H9 (cell line): Measurements from ENCODE around the gene TRIM26. TPM values are rescaled to one million over a fixed set of nuclear protein-coding genes. Genes with fewer than 3 reads are reported as not detected.

Experiments
- DNase-seq: peaks from one replicate; pipeline ENCODE4 v3.0.0-alpha.2; 2017
- H2AFZ ChIP-seq: one replicate; pipeline ENCODE4 v1.6.1; 2013; ENCODE audit warnings: mild to moderate bottlenecking, low read length, control low read depth, moderate library complexity
- H2AK5ac ChIP-seq: 2 replicates; pipeline ENCODE4 v1.6.1; 2013; ENCODE audit warnings: low read length, control low read depth, mixed read lengths; ENCODE audit not compliant: insufficient read length
- H2BK120ac ChIP-seq: one replicate; pipeline ENCODE4 v1.6.1; 2013; ENCODE audit warnings: low read depth, mild to moderate bottlenecking, low read length, control low read depth, inconsistent platforms; ENCODE audit not compliant: poor library complexity, severe bottlenecking
- H2BK12ac ChIP-seq: 2 replicates; pipeline ENCODE4 v1.6.1; 2013; ENCODE audit warnings: low read length, control low read depth, mixed read lengths, low read depth; ENCODE audit not compliant: insufficient read length
- H2BK15ac ChIP-seq: 2 replicates; pipeline ENCODE4 v1.6.1; 2013; ENCODE audit warnings: low read depth, low read length, control low read depth
- H2BK20ac ChIP-seq: one replicate; pipeline ENCODE4 v1.6.1; 2013; ENCODE audit warnings: low read depth, mild to moderate bottlenecking, low read length, control low read depth, inconsistent platforms; ENCODE audit not compliant: poor library complexity, severe bottlenecking
- H2BK5ac ChIP-seq: 2 replicates; pipeline ENCODE4 v1.6.1; 2013; ENCODE audit warnings: low read length, control low read depth, mixed read lengths; ENCODE audit not compliant: insufficient read length
- H3K14ac ChIP-seq: 2 replicates; pipeline ENCODE4 v1.6.1; 2013; ENCODE audit warnings: low read length, control low read depth; ENCODE audit not compliant: insufficient read depth
- H3K18ac ChIP-seq: 2 replicates; pipeline ENCODE4 v1.6.1; 2013; ENCODE audit warnings: low read depth, mild to moderate bottlenecking, mixed read lengths, low read length, control low read depth; ENCODE audit not compliant: insufficient read length
- H3K23ac ChIP-seq: 2 replicates; pipeline ENCODE4 v1.6.1; 2013; ENCODE audit warnings: low read length, control low read depth, mixed read lengths, low read depth; ENCODE audit not compliant: insufficient read length
- H3K23me2 ChIP-seq: 2 replicates; pipeline ENCODE4 v1.6.1; 2013; ENCODE audit warnings: low read depth, mild to moderate bottlenecking, mixed read lengths, low read length, control low read depth; ENCODE audit not compliant: insufficient read length, poor library complexity, severe bottlenecking
- H3K27ac ChIP-seq: 2 replicates; pipeline ENCODE4 v1.5.1; 2013; ENCODE audit warnings: low read length, control low read depth, mixed read lengths, low read depth; ENCODE audit not compliant: insufficient read length
- H3K27me3 ChIP-seq: 2 replicates; pipeline ENCODE4 v1.6.1; 2013; ENCODE audit warnings: low read length, control low read depth, inconsistent platforms; ENCODE audit not compliant: insufficient read depth
- H3K4ac ChIP-seq: 2 replicates; pipeline ENCODE4 v1.6.1; 2013; ENCODE audit warnings: low read depth, mild to moderate bottlenecking, control low read depth, inconsistent platforms, low read length, moderate library complexity
- H3K4me1 ChIP-seq: 2 replicates; pipeline ENCODE4 v1.6.1; 2013; ENCODE audit warnings: low read length, control low read depth, inconsistent platforms; ENCODE audit not compliant: insufficient read depth
- H3K4me2 ChIP-seq: 2 replicates; pipeline ENCODE4 v1.6.1; 2013; ENCODE audit warnings: low read length, control low read depth, mixed read lengths; ENCODE audit not compliant: insufficient read length, insufficient read depth
- H3K56ac ChIP-seq: 2 replicates; pipeline ENCODE4 v1.6.1; 2013; ENCODE audit warnings: low read depth, mild to moderate bottlenecking, mixed read lengths, low read length, control low read depth; ENCODE audit not compliant: insufficient read length
- H3K79me1 ChIP-seq: 2 replicates; pipeline ENCODE4 v1.6.1; 2013; ENCODE audit warnings: low read depth, mild to moderate bottlenecking, moderate library complexity, low read length, control low read depth, inconsistent platforms; ENCODE audit not compliant: insufficient read depth, poor library complexity, severe bottlenecking
- H3K79me2 ChIP-seq: 2 replicates; pipeline ENCODE4 v1.6.1; 2013; ENCODE audit warnings: low read length, control low read depth, inconsistent platforms; ENCODE audit not compliant: insufficient read depth
- H3K9ac ChIP-seq: 2 replicates; pipeline ENCODE4 v1.6.1; 2013; ENCODE audit warnings: low read length, control low read depth, mixed read lengths; ENCODE audit not compliant: insufficient read length; ENCODE audit errors: extremely low read depth
- H3K9me3 ChIP-seq: one replicate; pipeline ENCODE4 v1.6.1; 2013; ENCODE audit warnings: low read depth, low read length, inconsistent platforms; ENCODE audit not compliant: control insufficient read depth
- H3T11ph ChIP-seq: one replicate; pipeline ENCODE4 v1.6.1; 2013; ENCODE audit warnings: mild to moderate bottlenecking, low read length, control low read depth, inconsistent platforms
- H4K20me1 ChIP-seq: one replicate; pipeline ENCODE4 v1.6.1; 2013; ENCODE audit not compliant: control insufficient read depth, insufficient read length, insufficient read depth
- H4K5ac ChIP-seq: 2 replicates; pipeline ENCODE4 v1.6.1; 2013; ENCODE audit warnings: low read depth, mild to moderate bottlenecking, mixed read lengths, low read length, control low read depth; ENCODE audit not compliant: insufficient read length
- H4K8ac ChIP-seq: replicated peaks from 2 replicates; pipeline ENCODE4 v1.6.1; 2013; ENCODE audit warnings: low read length, control low read depth, mixed read lengths, low read depth; ENCODE audit not compliant: insufficient read length
- H4K91ac ChIP-seq: 2 replicates; pipeline ENCODE4 v1.6.1; 2013; ENCODE audit warnings: low read depth, mild to moderate bottlenecking, moderate library complexity, mixed read lengths, low read length, control low read depth; ENCODE audit not compliant: insufficient read length
- H3K27ac Mint-ChIP-seq, 3 experiments: 2 replicates in 2 of 3; 3 replicates in 1 of 3; pipeline ENCODE4 v1.8.0; 2020 to 2021; ENCODE audit warnings: mixed read lengths in 3 of 3, mild to moderate bottlenecking in 1 of 3, moderate library complexity in 1 of 3
- H3K27me3 Mint-ChIP-seq: 2 replicates; pipeline ENCODE4 v1.8.0; 2021; ENCODE audit warnings: low read depth, mild to moderate bottlenecking, moderate library complexity, mixed read lengths
- H3K36me3 Mint-ChIP-seq, 3 experiments: 2 replicates in 2 of 3; 3 replicates in 1 of 3; pipeline ENCODE4 v1.8.0; 2020 to 2021; ENCODE audit warnings: low read depth in 3 of 3, mixed read lengths in 3 of 3; ENCODE audit not compliant: insufficient read depth in 1 of 3
- H3K4me1 Mint-ChIP-seq, 2 experiments: 2 replicates each; pipeline ENCODE4 v1.8.0; 2020; ENCODE audit warnings: mixed read lengths in 2 of 2
- H3K4me3 Mint-ChIP-seq, 2 experiments: 2 replicates in 1 of 2; 3 replicates in 1 of 2; pipeline ENCODE4 v1.8.0; 2020 to 2021; ENCODE audit warnings: mild to moderate bottlenecking in 2 of 2, mixed read lengths in 2 of 2, moderate library complexity in 1 of 2
- H3K9me3 Mint-ChIP-seq, 2 experiments: 2 replicates in 1 of 2; 3 replicates in 1 of 2; pipeline ENCODE4 v1.8.0; 2020; ENCODE audit warnings: mild to moderate bottlenecking in 2 of 2, mixed read lengths in 2 of 2, moderate library complexity in 1 of 2
- CTCF ChIP-seq: fragments of 200-600 bp; sonication (generic); conservative IDR thresholded peaks from 3 replicates; pipeline ENCODE4 v1.8.0; 2021; ENCODE audit warnings: antibody characterized with exemption, mild to moderate bottlenecking
- WGBS: extraction: QIAGEN DNeasy Blood & Tissue Kit; methylation state at CpG from one replicate; pipeline ENCODE4 v1.1.7; 2013; ENCODE audit warnings: missing lambda C conversion rate, low lambda C conversion rate, mixed read lengths; ENCODE audit not compliant: insufficient read length; ENCODE audit errors: extremely low coverage; 5-methylcytosine and 5-hydroxymethylcytosine counted together
- total RNA-seq: library from RNA; stranded (reverse); gene quantifications from 2 replicates; pipeline ENCODE4 v1.2.1, GENCODE V29; 2021

Gene TRIM26
- total RNA-seq, 1 experiment from 2014 or later = 35.8 TPM

GRCh38 chr6:30180145-30180544 is 33.1 kb downstream of the TRIM26 start:
- Histone ChIP-seq H2AK5ac (no peak overlapping the region), H3K9me3 (no peaks in the 10 kb centered on the region), H2BK20ac (no peak overlapping the region), H4K8ac (no peak overlapping the region), H3K79me1 (no peaks in the 10 kb centered on the region), H3K79me2 (no peaks in the 10 kb centered on the region), H4K5ac (no peak overlapping the region), H2BK15ac (no peak overlapping the region), H3K27me3 (no peaks in the 10 kb centered on the region), H3K18ac (no peak overlapping the region), H2BK12ac (no peak overlapping the region), H4K20me1 (no peaks in the 10 kb centered on the region), H2BK5ac (no peak overlapping the region), H3K4ac (no peak overlapping the region), H3K4me1 (no peaks in the 10 kb centered on the region), H3K56ac (no peak overlapping the region), H3K27ac (no peak overlapping the region), H3K23ac (no peak overlapping the region), H3K23me2 (no peaks in the 10 kb centered on the region), H2BK120ac (no peak overlapping the region), H4K91ac (no peak overlapping the region), H3K14ac (no peak overlapping the region), H3K9ac (no peak overlapping the region), H3T11ph (no peak overlapping the region), H2AFZ (no peak overlapping the region), H3K4me2 (no peak overlapping the region)
- Mint-ChIP-seq H3K4me1 (no peaks in the 10 kb centered on the region; a peak in 1 of 4 replicates), H3K27ac (no peak overlapping the region), H3K4me3 (no peak overlapping the region), H3K27me3 (peaks cover 42% of the 10 kb centered on the region), H3K36me3 (peaks cover 6 to 8% (median 7%) of the 10 kb centered on the region in 3 experiments; a peak in 5 of 7 replicates), H3K9me3 (peaks cover 0 to 5% of the 10 kb centered on the region in 2 experiments; a peak in 3 of 5 replicates)
- TF ChIP-seq CTCF = no peak
- DNase-seq = no peak
- no CpG with 5 or more reads among the region's 1 CpG for WGBS
